Neuronal stem cell (in vitro differentiated cells): ENCODE measurements around the gene BTBD9.

Experiments
- DNase-seq: peaks from one replicate; pipeline ENCODE4 v3.0.0-alpha.2; 2013; ENCODE audit warnings: low spot score
- H2AFZ ChIP-seq: one replicate; pipeline ENCODE4 v1.6.1; 2013; ENCODE audit warnings: mild to moderate bottlenecking, low read length, inconsistent platforms
- H2AK5ac ChIP-seq: 2 replicates; pipeline ENCODE4 v1.6.1; 2013; ENCODE audit warnings: low read depth, mild to moderate bottlenecking, inconsistent platforms, low read length, moderate library complexity, mixed read lengths
- H2BK120ac ChIP-seq: 2 replicates; pipeline ENCODE4 v1.6.1; 2013; ENCODE audit warnings: low read depth, mild to moderate bottlenecking, inconsistent platforms, low read length, moderate library complexity, mixed read lengths
- H2BK12ac ChIP-seq: one replicate; pipeline ENCODE4 v1.6.1; 2013; ENCODE audit warnings: low read length, inconsistent platforms
- H2BK15ac ChIP-seq: 2 replicates; pipeline ENCODE4 v1.6.1; 2013; ENCODE audit warnings: mild to moderate bottlenecking, low read length, inconsistent platforms, mixed read lengths
- H2BK5ac ChIP-seq: one replicate; pipeline ENCODE4 v1.6.1; 2013; ENCODE audit warnings: inconsistent platforms, mild to moderate bottlenecking, low read length, moderate library complexity
- H3K14ac ChIP-seq: one replicate; pipeline ENCODE4 v1.6.1; 2013; ENCODE audit warnings: low read length, inconsistent platforms
- H3K18ac ChIP-seq: 2 replicates; pipeline ENCODE4 v1.6.1; 2013; ENCODE audit warnings: low read length, inconsistent platforms
- H3K23ac ChIP-seq: 2 replicates; pipeline ENCODE4 v1.6.1; 2013; ENCODE audit warnings: low read depth, mild to moderate bottlenecking, mixed read lengths, low read length, inconsistent platforms; ENCODE audit not compliant: poor library complexity
- H3K27ac ChIP-seq: replicated peaks from 3 replicates; pipeline ENCODE4 v1.5.1; 2013; ENCODE audit warnings: low read length, inconsistent platforms
- H3K27me3 ChIP-seq, 3 experiments: 2 replicates each; pipeline ENCODE4 v1.6.1; 2013; ENCODE audit warnings: low read length in 3 of 3, mild to moderate bottlenecking in 2 of 3, inconsistent platforms in 1 of 3, low read depth in 1 of 3, mixed read lengths in 1 of 3, moderate library complexity in 1 of 3; ENCODE audit not compliant: control insufficient read depth in 3 of 3, insufficient read depth in 3 of 3
- H3K36me3 ChIP-seq, 2 donors: replicated peaks in 1 of 2; 2 replicates each; pipeline ENCODE4 v1.6.1; 2013; ENCODE audit warnings: low read length in 2 of 2; ENCODE audit not compliant: control insufficient read depth in 2 of 2, insufficient read depth in 2 of 2
- H3K4ac ChIP-seq: 2 replicates; pipeline ENCODE4 v1.6.1; 2013; ENCODE audit warnings: inconsistent platforms, mild to moderate bottlenecking, low read length, moderate library complexity
- H3K4me1 ChIP-seq, 2 donors: 1 replicate in 1 of 2; 2 replicates in 1 of 2; pipeline ENCODE4 v1.6.1; 2013; ENCODE audit warnings: low read length in 2 of 2, low read depth in 1 of 2; ENCODE audit not compliant: control insufficient read depth in 2 of 2, insufficient read depth in 1 of 2
- H3K4me2 ChIP-seq: one replicate; pipeline ENCODE4 v1.6.1; 2013; ENCODE audit warnings: mild to moderate bottlenecking, low read length, inconsistent platforms; ENCODE audit not compliant: insufficient read depth, poor library complexity, severe bottlenecking
- H3K4me3 ChIP-seq, 2 donors: 2 replicates each; pipeline ENCODE4 v1.5.1; 2013; ENCODE audit warnings: low read length in 2 of 2, mild to moderate bottlenecking in 2 of 2, inconsistent platforms in 1 of 2, moderate library complexity in 1 of 2
- H3K79me1 ChIP-seq: one replicate; pipeline ENCODE4 v1.6.1; 2013; ENCODE audit warnings: low read depth, mild to moderate bottlenecking, inconsistent platforms, low read length, moderate library complexity
- H3K9ac ChIP-seq: one replicate; pipeline ENCODE4 v1.6.1; 2013; ENCODE audit warnings: mild to moderate bottlenecking, low read depth, low read length, inconsistent platforms; ENCODE audit not compliant: poor library complexity
- H3K9me3 ChIP-seq, 2 donors: replicated peaks in 1 of 2; 2 replicates each; pipeline versions ENCODE3 to v1.6.1; 2013; ENCODE audit warnings: low read length in 2 of 2, mild to moderate bottlenecking in 2 of 2, inconsistent platforms in 1 of 2, low read depth in 1 of 2, mixed read lengths in 1 of 2, moderate library complexity in 1 of 2; ENCODE audit not compliant: control insufficient read depth in 2 of 2, insufficient read depth in 1 of 2
- H4K8ac ChIP-seq: one replicate; pipeline ENCODE4 v1.6.1; 2013; ENCODE audit warnings: low read depth, mild to moderate bottlenecking, inconsistent platforms, low read length, moderate library complexity
- H4K91ac ChIP-seq: one replicate; pipeline ENCODE4 v1.6.1; 2013; ENCODE audit warnings: low read length, low read depth, mild to moderate bottlenecking, inconsistent platforms; ENCODE audit not compliant: poor library complexity
- WGBS, 2 donors: extraction: QIAGEN DNeasy Blood & Tissue Kit; methylation state at CpG; one replicate each; pipeline ENCODE4 v1.1.7; 2013; ENCODE audit warnings: missing lambda C conversion rate in 2 of 2, mixed read lengths in 1 of 2; ENCODE audit not compliant: insufficient read length in 2 of 2, insufficient replicate concordance in 1 of 2; ENCODE audit errors: extremely low coverage in 2 of 2; 5-methylcytosine and 5-hydroxymethylcytosine counted together

The BTBD9 gene

DNA sequence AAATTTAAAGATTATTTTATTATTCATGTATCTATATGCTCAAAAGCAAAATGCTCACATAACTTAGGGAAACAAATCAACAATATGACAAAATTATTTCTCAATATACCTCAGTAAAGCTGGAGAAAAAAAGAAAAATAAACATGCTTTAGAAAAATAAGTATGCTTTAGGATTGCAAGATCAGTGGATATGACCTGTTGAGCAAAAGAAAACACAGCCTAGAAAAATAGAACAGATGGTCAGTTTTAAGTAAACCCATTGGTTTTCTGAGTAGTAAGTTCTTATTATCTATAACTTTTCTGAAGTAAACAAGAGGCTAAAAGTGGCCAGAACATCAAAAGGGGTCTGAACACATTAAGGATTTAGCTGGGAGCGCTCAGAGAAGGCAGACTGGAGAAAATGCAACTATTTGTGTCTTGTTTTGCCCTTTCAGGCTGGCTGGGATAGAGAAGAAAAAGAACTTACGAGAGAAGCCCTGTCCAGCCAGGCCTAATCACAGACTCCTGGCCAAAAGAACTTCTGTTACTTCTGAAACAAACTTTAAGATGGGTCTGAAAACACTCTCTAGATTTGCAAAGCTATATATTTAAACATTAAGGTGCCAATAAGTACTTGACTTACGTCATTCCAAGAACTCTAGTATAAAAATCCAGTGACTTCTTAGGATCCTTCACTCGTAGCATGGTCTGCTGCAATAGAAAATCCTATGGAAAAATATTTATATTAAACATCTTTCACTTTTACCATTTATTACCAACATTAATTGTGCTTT lies 46.7 kb upstream of the BTBD9 start:
- H2AK5ac ChIP-seq, result no peak overlapping the region
- H3K9ac ChIP-seq, result no peak overlapping the region
- no peak overlapping the region for H2BK120ac ChIP-seq
- no peak overlapping the region for H4K8ac ChIP-seq
- no peak overlapping the region for H3K23ac ChIP-seq
- H3K79me1 ChIP-seq, result no peaks in the 10 kb centered on the region
- DNase-seq, result no peak
- H3K36me3 ChIP-seq, result peaks cover 10 to 75% of the 10 kb centered on the region in 2 donors
- WGBS, 2 donors, result no CpG with 5 or more reads among the region's 4 CpGs
- H3K27ac ChIP-seq, result no peak overlapping the region
- no peak overlapping the region for H2BK15ac ChIP-seq
- no peak overlapping the region for H2BK12ac ChIP-seq
- H3K14ac ChIP-seq, result no peak overlapping the region
- no peaks in the 10 kb centered on the region for H3K4me1 ChIP-seq
- H3K4me3 ChIP-seq, result no peak overlapping the region
- no peak overlapping the region for H4K91ac ChIP-seq
- no peak overlapping the region for H2BK5ac ChIP-seq
- H3K18ac ChIP-seq, result no peak overlapping the region
- no peak overlapping the region for H3K4ac ChIP-seq
- no peak overlapping the region for H3K4me2 ChIP-seq
- no peaks in the 10 kb centered on the region for H3K9me3 ChIP-seq
- H3K27me3 ChIP-seq, result no peaks in the 10 kb centered on the region
- H2AFZ ChIP-seq, result no peak overlapping the region

DNA sequence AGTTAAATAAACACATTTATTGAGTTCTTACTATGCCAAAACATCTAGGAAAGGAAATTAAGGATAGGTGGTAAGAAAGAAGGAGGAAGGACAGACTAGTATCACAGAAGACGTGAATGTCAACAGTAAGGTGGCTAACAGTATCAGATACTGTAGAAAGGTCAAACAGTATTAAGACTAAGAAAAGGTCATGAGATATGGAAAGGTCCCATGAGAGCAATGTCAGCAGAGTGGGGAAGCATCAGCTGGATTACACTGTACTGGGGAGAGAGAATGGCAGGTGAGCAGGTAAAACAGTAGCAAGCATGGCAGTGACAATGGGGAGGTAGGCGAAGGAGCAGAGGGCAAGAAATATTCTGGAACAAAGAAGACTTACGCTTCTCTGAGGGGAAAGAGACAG lies 45.2 kb upstream of the BTBD9 start:
- Histone ChIP-seq H2AFZ (no peak overlapping the region), H3K4me2 (no peak overlapping the region)

DNA sequence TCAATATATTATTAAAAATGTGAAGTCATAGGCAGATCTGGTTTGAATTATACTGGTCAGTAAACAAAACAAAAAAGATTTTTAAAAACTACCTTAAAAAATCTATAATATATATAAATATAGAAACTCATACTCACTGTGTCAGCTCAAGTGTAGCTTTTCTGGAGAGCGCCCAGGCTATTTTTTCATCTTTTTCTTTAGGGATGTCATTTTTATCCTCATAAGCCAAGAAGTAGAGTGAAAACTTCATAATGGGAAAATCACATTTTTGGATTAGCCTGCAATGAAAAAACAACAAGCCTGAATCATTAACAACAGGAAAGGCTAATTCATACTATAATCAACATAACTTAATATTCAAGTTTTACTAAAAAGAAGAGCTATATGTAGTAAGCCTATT lies 44.5 kb upstream of the BTBD9 start:
- Histone ChIP-seq H4K91ac (no peak overlapping the region), H3K4me3 (no peak overlapping the region), H2AK5ac (no peak overlapping the region), H3K14ac (no peak overlapping the region), H2BK12ac (no peak overlapping the region), H2BK15ac (no peak overlapping the region), H3K36me3 (peaks cover 13 to 91% of the 10 kb centered on the region in 2 donors), H3K79me1 (no peaks in the 10 kb centered on the region), H3K4me2 (no peak overlapping the region), H4K8ac (no peak overlapping the region), H2BK120ac (no peak overlapping the region), H3K23ac (no peak overlapping the region), H3K9me3 (no peaks in the 10 kb centered on the region), H3K4ac (no peak overlapping the region), H3K27ac (no peak overlapping the region), H3K18ac (no peak overlapping the region), H3K4me1 (no peaks in the 10 kb centered on the region), H2BK5ac (no peak overlapping the region), H2AFZ (no peak overlapping the region), H3K27me3 (no peaks in the 10 kb centered on the region), H3K9ac (no peak overlapping the region)
- DNase-seq, result no peak
- WGBS, 2 donors, result no CpG with 5 or more reads among the region's 1 CpG

More for the DNA sequence above, 45.2 kb upstream of the BTBD9 start:
- no peak overlapping the region for H2BK12ac ChIP-seq
- no peak overlapping the region for H2BK5ac ChIP-seq
- no peak overlapping the region for H3K27ac ChIP-seq
- no peak overlapping the region for H4K8ac ChIP-seq
- no peak overlapping the region for H3K23ac ChIP-seq
- no CpG with 5 or more reads among the region's 3 CpGs for WGBS, 2 donors
- no peaks in the 10 kb centered on the region for H3K4me1 ChIP-seq
- no peak overlapping the region for H2BK15ac ChIP-seq
- H2AK5ac ChIP-seq, result no peak overlapping the region
- H3K9ac ChIP-seq, result no peak overlapping the region
- H3K14ac ChIP-seq, result no peak overlapping the region
- no peaks in the 10 kb centered on the region for H3K27me3 ChIP-seq
- no peak overlapping the region for H3K18ac ChIP-seq
- no peak overlapping the region for H3K4me3 ChIP-seq
- peaks cover 13 to 84% of the 10 kb centered on the region in 2 donors for H3K36me3 ChIP-seq
- no peaks in the 10 kb centered on the region for H3K9me3 ChIP-seq
- no peak overlapping the region for H4K91ac ChIP-seq
- H3K79me1 ChIP-seq, result no peaks in the 10 kb centered on the region
- H2BK120ac ChIP-seq, result no peak overlapping the region
- no peak overlapping the region for H3K4ac ChIP-seq
- no peak for DNase-seq

DNA sequence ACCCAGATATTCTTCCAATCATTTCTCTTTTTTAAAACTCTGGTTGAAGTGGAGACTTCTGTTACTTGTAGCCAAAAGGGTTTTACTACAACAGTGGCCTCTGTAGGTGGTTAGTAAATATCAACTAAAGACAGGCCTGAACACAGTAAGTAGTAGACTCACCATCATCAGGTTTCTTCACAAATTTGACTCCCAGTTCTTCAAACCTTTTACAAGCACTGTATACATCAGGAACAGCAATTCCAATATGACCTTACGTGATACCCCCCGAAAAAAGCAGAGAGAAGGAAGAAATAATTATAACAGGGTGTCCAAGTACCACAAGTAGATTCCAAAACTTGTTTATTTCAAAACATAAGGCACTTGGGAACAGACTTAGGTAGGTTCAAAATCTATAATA lies 42.1 kb upstream of the BTBD9 start:
- Histone ChIP-seq H3K4ac (no peak overlapping the region), H3K4me3 (no peak overlapping the region), H3K4me2 (no peak overlapping the region), H2AFZ (no peak overlapping the region), H2AK5ac (no peak overlapping the region), H3K23ac (no peak overlapping the region), H3K79me1 (no peaks in the 10 kb centered on the region), H3K27me3 (no peaks in the 10 kb centered on the region), H2BK120ac (no peak overlapping the region), H4K8ac (no peak overlapping the region), H2BK12ac (no peak overlapping the region), H3K9ac (no peak overlapping the region), H2BK15ac (no peak overlapping the region), H3K4me1 (no peaks in the 10 kb centered on the region), H3K18ac (no peak overlapping the region), H4K91ac (no peak overlapping the region), H2BK5ac (no peak overlapping the region), H3K9me3 (no peaks in the 10 kb centered on the region), H3K14ac (no peak overlapping the region), H3K36me3 (peaks cover 18 to 97% of the 10 kb centered on the region in 2 donors), H3K27ac (no peak overlapping the region)
- WGBS, 2 donors, result no CpG with 5 or more reads among the region's 2 CpGs
- DNase-seq, result no peak
